K562 (cell line): ENCODE data around the gene RALY.

Experiments
- ATF1 ChIP-seq, 2 experiments: fragments of 450-650 bp in 1 of 2; IDR thresholded peaks; 2 replicates each; pipeline ENCODE4 v1.6.1; 2016; ENCODE audit warnings: missing compliant biosample characterization in 1 of 2, missing genetic modification characterization in 1 of 2
- ATF7 ChIP-seq: fragments of 450-650 bp; IDR thresholded peaks from 2 replicates; pipeline ENCODE4 v1.7.1; 2014; ENCODE audit warnings: mild to moderate bottlenecking, moderate library complexity
- BCL6 ChIP-seq: fragments of 250-450 bp; sonication (Bioruptor Pico); IDR thresholded peaks from 2 replicates; pipeline ENCODE4 v1.4.0; 2020
- BRCA1 ChIP-seq, 2 experiments: fragments of 450-650 bp in 1 of 2; sonication (generic) in 1 of 2; formaldehyde crosslinking in 1 of 2; IDR thresholded peaks; 2 replicates each; pipeline versions ENCODE4 v1.5.0 to v1.6.1; 2017 to 2020; ENCODE audit warnings: mild to moderate bottlenecking in 1 of 2, missing genetic modification reagents in 1 of 2
- NELFE ChIP-seq: IDR thresholded peaks from 2 replicates; pipeline ENCODE4 v1.6.1; 2011; ENCODE audit warnings: mild to moderate bottlenecking; ENCODE audit not compliant: insufficient read depth, insufficient read length
- PHF8 ChIP-seq: fragments of 200-600 bp; sonication (generic); IDR thresholded peaks from 2 replicates; pipeline ENCODE4 v1.6.1; 2012; ENCODE audit warnings: mixed run types, mild to moderate bottlenecking, inconsistent platforms, low read length, moderate library complexity, borderline replicate concordance
- TCF7 ChIP-seq: sonication (generic); IDR thresholded peaks from 2 replicates; pipeline ENCODE4 v1.6.1; 2016; ENCODE audit warnings: antibody characterized with exemption, borderline replicate concordance
- ZNF121 ChIP-seq: sonication (generic); formaldehyde crosslinking; conservative IDR thresholded peaks from 2 replicates; pipeline ENCODE4 v1.8.0; 2022; ENCODE audit warnings: missing genetic modification reagents
- ZNF79 ChIP-seq: fragments of 250-450 bp; sonication (Bioruptor Pico); IDR thresholded peaks from 2 replicates; pipeline ENCODE4 v1.4.0; 2020; ENCODE audit warnings: low read depth, mild to moderate bottlenecking, moderate library complexity
- TF ChIP-seq, protein P1 (sequence below): IDR thresholded peaks from 3 replicates; pipeline ENCODE4 v1.6.1; 2011; ENCODE audit warnings: borderline replicate concordance, mild to moderate bottlenecking, moderate library complexity; ENCODE audit not compliant: insufficient read length; ENCODE audit errors: extremely low read depth
- TF ChIP-seq, protein P2 (sequence below), 3 experiments: IDR thresholded peaks in 2 of 3; conservative IDR thresholded peaks in 1 of 3; 2 replicates each; pipeline ENCODE4 v1.5.1; 2011 to 2012; ENCODE audit warnings: low read length in 3 of 3, mild to moderate bottlenecking in 3 of 3, control low read depth in 2 of 3, improper control_type of control experiment in 1 of 3, inconsistent platforms in 1 of 3, low read depth in 1 of 3, mixed read lengths in 1 of 3, moderate library complexity in 1 of 3; ENCODE audit not compliant: insufficient read depth in 2 of 3
- TF ChIP-seq, protein P3 (sequence below), 2 experiments: fragments of 450-650 bp; IDR thresholded peaks; 2 replicates each; pipeline ENCODE4 v1.6.1; 2016

DNA sequence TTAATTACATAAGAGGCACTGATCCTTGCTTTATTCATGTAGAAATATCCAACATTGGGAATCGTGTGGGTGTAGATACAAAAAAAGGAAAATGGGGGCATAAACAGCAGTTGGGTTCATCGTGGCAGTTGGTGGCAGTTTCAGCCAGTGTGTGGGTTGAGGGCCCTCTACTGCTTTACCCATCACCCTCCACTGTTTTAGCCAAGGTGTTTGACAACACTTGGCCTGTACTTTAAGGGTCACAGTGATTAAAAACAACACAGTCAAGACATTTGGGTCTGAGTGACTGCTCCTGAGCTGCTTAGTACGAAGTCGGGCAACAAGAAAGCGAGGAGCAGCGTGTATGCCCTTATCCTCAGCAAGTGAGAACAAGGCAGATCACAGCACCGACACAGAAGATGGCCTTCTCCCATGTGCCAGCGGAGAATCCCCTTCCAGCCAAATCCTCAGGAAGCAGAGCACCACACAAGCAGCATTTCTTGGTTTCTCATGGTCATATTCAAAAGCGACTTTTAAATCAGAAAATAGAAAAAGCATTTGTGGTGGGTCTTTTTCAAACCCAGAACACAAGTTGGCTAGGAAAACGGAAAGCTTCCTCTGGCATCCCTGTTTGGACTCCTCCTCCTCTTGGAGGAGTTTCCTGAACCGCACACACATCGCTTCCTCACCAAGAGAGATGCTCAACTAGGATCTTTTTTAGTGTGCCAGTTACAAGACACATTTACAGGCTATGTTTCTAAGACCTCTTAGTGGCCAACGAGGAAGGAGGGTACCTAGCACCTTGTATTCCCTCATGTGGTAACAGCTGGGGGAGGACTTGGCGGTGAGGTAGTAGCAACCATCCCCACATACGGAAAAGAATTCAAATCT is 94.8 kb downstream of the RALY start:
- no peak for TF ChIP-seq ATF1 (CRISPR knock-in tag; IDR thresholded peaks at IDR 0.05)
- no peak for TF ChIP-seq ATF1 (tag; IDR thresholded peaks at IDR 0.05)
- TF ChIP-seq, protein P1, sequence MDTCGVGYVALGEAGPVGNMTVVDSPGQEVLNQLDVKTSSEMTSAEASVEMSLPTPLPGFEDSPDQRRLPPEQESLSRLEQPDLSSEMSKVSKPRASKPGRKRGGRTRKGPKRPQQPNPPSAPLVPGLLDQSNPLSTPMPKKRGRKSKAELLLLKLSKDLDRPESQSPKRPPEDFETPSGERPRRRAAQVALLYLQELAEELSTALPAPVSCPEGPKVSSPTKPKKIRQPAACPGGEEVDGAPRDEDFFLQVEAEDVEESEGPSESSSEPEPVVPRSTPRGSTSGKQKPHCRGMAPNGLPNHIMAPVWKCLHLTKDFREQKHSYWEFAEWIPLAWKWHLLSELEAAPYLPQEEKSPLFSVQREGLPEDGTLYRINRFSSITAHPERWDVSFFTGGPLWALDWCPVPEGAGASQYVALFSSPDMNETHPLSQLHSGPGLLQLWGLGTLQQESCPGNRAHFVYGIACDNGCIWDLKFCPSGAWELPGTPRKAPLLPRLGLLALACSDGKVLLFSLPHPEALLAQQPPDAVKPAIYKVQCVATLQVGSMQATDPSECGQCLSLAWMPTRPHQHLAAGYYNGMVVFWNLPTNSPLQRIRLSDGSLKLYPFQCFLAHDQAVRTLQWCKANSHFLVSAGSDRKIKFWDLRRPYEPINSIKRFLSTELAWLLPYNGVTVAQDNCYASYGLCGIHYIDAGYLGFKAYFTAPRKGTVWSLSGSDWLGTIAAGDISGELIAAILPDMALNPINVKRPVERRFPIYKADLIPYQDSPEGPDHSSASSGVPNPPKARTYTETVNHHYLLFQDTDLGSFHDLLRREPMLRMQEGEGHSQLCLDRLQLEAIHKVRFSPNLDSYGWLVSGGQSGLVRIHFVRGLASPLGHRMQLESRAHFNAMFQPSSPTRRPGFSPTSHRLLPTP = no peak
- TF ChIP-seq ATF7 = no peak
- TF ChIP-seq, protein P2, sequence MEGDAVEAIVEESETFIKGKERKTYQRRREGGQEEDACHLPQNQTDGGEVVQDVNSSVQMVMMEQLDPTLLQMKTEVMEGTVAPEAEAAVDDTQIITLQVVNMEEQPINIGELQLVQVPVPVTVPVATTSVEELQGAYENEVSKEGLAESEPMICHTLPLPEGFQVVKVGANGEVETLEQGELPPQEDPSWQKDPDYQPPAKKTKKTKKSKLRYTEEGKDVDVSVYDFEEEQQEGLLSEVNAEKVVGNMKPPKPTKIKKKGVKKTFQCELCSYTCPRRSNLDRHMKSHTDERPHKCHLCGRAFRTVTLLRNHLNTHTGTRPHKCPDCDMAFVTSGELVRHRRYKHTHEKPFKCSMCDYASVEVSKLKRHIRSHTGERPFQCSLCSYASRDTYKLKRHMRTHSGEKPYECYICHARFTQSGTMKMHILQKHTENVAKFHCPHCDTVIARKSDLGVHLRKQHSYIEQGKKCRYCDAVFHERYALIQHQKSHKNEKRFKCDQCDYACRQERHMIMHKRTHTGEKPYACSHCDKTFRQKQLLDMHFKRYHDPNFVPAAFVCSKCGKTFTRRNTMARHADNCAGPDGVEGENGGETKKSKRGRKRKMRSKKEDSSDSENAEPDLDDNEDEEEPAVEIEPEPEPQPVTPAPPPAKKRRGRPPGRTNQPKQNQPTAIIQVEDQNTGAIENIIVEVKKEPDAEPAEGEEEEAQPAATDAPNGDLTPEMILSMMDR (IDR thresholded peaks at IDR 0.05 in 2 of 3, conservative IDR thresholded peaks at IDR 0.05 in 1 of 3; ENCODE audit: insufficient read depth in 2 of 3, low read depth in 1 of 3, low read length in 3 of 3) = no peak
- no peak for TF ChIP-seq BCL6 (CRISPR knock-in tag)
- TF ChIP-seq BRCA1 (IDR thresholded peaks at IDR 0.05) = no peak
- no peak for TF ChIP-seq BRCA1 (CRISPR knock-in tag; IDR thresholded peaks at IDR 0.05)
- no peak for TF ChIP-seq PHF8
- TF ChIP-seq NELFE = no peak
- TF ChIP-seq, protein P3, sequence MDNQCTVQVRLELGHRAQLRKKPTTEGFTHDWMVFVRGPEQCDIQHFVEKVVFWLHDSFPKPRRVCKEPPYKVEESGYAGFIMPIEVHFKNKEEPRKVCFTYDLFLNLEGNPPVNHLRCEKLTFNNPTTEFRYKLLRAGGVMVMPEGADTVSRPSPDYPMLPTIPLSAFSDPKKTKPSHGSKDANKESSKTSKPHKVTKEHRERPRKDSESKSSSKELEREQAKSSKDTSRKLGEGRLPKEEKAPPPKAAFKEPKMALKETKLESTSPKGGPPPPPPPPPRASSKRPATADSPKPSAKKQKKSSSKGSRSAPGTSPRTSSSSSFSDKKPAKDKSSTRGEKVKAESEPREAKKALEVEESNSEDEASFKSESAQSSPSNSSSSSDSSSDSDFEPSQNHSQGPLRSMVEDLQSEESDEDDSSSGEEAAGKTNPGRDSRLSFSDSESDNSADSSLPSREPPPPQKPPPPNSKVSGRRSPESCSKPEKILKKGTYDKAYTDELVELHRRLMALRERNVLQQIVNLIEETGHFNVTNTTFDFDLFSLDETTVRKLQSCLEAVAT (IDR thresholded peaks at IDR 0.05) = no peak
- TF ChIP-seq ZNF121 (CRISPR knock-in tag) = no peak
- TF ChIP-seq TCF7 = no peak
- TF ChIP-seq ZNF79 (CRISPR knock-in tag) = no peak
